GM18520 (cell line): ENCODE measurements around the gene COL5A3.
"Not testable (repeated sequence)": the region's sequence is repeated elsewhere in the genome, so short reads cannot be mapped to it uniquely, and the experiment has no call there.

ENCODE experiments used
- ATAC-seq: cut with Tn5 transposase; IDR thresholded peaks from one replicate; pipeline ENCODE4 v1.9.1; 2021; ENCODE audit not compliant: unreplicated experiment

Gene COL5A3

DNA sequence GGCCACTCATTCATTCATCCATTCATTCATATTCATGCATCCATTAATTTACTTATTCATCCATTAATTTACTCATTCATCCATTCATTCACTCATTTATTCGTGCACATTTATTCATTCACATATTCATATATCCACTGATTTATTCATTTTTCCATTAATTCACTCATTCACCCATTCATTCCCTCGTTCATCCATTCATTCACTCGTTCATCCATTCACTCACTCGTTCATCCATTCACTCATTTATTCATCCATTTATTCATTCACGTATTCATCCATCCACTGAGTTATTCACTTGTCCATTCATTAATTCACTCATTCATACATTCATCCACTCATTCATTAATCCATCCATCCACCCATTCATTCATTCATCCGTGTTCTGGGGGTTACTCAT lies 38.2 kb downstream of the COL5A3 start:
- no peak for ATAC-seq

DNA sequence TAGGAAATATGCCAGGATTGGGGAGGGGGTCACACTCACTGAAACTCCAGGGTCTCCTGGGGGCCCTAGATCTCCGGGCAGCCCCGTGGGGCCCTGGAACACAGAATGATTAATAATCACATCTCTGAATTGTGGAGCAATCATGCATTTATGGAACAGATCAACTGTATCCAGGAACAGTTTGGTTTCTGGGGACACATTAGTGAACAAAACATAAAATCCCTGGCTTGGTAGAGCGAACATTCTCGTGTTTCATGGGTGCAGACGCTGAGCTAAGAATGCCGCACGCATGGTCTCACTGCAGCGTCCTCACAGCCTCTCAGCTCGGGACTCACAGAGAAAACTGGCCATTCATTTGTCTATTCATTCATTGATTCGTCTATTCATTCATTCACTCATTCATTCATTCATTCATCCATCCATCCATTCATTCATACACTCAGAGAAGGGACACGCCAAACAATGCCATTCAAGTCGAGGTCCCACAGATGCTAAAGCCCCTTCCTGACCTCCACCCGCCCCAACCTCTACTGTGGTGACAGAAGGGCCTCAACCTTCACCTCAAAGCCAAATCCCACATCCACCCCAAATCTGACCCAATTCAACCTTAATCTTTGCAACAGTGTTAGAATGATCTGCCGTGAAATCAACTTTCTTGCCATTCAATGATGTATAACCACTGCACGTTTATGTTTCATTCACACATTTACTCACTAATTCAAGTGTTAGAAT lies 39.0 kb downstream of the COL5A3 start:
- no peak for ATAC-seq

DNA sequence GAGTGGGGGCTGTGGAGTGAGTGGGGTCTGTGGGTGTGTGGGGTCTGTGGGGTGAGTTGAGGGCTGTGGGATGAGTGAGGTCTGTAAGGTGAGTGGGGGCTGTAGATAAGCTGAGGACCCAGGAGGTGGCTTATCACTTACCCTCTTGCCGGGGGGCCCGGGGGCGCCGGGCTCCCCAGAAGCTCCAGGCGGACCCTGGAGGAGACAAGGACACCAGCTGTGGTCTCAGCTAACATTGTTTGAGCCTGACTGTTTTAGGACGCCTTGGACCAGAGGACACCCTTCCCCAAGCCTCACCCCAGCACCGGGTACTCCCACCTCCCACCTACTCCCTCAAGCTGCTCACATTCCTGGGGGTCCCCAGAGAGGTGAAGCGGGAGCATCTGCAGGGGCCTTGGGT lies 39.8 kb downstream of the COL5A3 start:
- ATAC-seq = no peak

DNA sequence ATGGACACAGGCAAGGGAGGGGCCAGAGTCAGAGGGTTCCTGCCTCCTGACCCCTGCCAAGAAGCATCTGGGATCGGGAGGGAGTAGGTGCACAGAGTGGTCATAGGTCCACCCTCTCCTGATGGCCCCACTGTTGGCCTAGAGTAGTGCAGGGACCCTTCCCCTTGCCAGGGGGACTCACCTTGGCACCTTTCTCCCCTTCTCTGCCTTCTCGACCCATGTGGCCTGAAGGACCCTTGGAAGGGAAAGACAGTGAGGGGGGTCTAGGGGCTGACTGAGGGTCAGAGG lies 40.7 kb downstream of the COL5A3 start:
- ATAC-seq = no peak

DNA sequence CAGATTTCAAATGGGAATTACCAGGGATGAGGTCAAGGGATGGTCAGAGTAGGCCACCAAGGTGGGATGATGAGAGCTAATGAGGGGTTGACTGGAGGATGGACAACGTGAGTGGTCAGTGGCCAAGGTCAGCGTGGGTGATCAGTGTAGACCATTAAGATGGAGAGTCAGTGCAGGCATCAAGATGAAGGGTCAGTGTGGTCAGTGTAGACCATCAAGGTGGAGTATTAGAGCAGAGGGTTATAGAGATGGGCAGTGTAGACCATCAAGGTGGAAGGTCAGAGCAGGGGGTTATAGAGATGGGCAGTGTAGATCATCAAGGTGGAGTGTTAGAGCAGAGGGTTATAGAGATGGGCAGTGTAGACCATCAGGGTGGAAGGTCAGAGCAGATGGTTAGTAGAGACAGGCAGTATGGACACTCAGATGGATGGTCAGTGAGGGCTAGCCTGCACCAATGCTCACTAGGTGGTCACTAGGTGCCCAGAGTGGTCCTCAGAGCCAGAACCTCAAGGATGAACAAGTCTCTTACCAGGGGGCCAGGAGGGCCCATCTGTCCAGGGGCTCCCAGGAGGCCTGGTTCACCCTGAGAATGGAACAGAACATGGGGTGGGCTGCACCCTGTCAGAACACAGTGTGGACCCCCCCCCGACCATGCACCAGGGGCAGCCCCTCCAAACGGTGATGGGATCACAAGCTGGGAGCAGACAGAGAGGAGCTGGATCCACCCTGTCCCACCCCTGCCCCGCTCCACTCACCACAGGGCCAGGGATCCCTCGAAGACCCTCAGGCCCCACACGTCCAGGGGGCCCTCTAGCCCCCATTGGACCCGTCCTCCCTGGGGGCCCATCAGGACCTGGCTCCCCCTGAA lies 41.2 kb downstream of the COL5A3 start:
- ATAC-seq = no peak

DNA sequence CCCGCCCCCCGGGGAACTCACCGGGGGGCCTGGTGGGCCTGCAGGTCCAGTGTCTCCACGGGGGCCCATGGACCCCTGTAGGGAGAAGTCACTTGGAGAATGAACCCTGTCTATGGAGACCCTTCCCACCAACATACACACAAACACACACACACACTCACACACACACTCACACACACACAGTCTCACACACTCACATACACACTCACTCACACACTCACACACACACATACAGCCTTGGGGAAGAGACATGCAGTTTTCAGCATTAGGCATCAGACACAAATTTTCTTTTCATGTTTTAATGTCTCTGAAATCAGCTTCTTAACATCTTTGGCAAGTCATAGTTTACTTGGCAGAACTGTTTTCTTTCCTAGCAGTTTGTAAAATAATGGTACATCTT lies 43.0 kb downstream of the COL5A3 start:
- no peak for ATAC-seq

DNA sequence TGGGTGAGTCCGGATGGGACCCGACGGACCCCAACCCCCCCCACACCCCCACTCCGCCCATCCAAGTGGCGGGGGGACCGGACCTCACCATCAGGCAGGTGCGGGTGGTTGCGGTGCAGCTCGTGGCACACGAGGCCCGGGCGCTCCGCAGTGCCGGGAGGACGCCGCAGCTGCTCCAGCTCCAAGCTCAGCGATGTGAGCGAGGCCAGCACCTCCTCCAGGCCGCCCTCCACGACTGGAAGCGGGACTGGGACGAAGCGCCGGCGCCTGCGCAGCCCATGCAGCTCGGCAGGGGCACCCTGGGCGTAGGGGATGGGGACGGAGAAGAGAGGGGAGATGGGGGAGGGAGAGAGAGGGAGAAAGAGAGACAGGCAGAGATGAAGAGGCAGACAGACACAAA lies 43.9 kb downstream of the COL5A3 start:
- ATAC-seq = no peak

DNA sequence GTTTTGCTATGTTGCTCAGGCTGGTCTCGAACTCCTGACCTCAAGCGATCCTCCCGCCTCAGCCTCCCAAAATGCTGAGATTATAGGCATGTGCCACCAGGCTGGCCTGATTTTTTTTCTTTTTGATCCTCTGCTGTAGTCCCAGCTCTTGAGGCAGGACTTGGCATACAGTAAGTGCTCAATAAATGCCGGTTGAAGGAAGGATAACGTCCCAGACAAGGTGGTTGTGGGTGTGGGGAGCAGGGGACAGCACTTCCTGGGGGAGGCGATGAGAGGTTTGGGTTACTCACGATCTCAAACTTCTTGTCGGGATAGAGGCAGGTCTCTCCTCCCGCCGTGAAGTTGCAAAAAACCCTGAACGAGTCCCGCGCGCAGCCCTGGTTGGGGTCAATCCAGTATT lies 44.3 kb downstream of the COL5A3 start:
- ATAC-seq = no peak

DNA sequence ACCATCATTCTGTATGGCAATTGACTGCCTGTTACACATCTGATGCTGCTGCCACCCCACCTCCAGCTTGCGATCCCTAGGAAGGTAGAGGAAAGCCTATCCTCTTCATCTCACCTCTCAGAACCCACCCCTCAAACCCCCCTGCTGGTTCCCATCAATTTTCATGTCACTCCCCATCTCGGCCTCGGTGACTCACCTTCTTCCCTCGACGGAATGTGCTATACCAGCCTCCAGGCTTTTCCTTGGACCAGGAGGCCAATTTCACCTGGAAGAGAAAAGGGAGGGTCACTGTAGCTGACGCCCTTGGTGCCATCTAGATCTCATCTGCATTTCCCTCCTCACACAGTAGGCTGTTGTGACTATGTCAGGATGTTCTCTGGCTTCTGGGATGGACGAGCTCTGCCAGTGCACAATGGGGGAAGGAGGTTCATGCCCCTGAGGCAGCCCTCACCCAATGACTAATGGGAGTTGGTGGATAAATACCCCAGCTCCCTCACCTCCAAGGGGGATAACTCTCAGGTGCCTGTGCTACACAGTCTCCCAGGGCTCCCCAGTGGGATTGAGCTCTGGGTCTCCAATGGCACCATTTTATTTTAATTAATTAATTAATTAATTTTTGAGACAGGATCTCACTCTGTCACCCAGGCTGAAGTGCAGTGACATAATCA lies 47.5 kb downstream of the COL5A3 start:
- ATAC-seq = no peak

DNA sequence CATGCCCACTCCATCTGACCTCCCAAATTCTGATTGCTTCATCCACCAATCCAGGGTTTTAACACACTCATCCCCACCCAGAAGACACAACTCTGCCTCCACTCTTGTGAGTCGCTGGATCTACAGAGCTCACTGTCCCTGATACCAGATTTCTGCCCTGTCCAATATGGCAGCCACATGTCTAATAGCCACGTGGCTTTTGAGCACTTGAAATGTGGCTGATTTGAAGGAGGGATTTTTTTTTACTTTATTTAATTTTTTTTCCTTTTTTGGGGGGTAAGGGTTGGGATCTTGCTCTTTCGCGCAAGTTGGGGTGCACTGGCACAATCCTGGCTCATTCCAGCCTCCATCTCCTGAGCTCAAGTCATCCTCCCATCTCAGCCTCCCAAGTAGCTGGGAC lies 49.2 kb downstream of the COL5A3 start:
- ATAC-seq = no peak

DNA sequence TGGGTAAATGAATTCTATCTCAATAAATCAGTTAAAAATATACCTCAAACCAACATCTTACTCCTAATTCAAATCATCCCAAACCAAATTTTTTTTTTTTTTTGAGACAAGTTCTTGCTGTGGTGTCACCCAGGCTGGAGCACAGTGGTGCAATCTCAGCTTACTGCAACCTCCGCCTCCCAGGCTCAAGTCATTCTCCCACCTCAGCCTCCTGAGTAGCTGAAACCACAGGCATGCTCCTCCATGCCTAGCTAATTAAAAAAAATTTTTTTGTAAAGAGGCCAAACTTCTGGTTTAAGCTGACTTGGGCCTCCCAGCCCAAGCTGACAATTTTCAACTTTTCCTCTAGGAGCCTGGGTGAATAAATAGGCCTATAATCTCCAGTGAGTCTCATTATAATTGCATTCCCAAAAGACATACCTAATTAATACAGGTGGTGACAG lies 51.9 kb downstream of the COL5A3 start:
- no peak for ATAC-seq

DNA sequence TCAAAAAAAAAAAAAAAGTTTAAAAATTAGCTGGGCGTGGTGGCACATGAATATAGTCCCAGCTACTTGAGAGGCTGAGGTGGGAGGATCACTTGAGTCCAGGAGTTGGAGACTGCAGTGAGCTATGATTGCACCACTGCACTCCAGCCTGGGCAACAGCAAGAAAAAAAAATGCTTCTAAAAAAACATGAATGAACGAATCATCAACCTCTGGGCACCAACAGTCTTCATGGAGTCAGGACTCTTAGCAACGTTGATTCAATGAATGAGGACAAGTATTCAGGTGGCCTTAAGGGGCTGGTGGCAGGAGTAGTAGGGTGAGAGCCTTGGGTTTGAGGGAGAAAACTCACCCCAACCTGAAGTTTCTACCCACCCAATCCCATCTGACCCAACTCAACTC lies 53.3 kb downstream of the COL5A3 start:
- no peak for ATAC-seq

DNA sequence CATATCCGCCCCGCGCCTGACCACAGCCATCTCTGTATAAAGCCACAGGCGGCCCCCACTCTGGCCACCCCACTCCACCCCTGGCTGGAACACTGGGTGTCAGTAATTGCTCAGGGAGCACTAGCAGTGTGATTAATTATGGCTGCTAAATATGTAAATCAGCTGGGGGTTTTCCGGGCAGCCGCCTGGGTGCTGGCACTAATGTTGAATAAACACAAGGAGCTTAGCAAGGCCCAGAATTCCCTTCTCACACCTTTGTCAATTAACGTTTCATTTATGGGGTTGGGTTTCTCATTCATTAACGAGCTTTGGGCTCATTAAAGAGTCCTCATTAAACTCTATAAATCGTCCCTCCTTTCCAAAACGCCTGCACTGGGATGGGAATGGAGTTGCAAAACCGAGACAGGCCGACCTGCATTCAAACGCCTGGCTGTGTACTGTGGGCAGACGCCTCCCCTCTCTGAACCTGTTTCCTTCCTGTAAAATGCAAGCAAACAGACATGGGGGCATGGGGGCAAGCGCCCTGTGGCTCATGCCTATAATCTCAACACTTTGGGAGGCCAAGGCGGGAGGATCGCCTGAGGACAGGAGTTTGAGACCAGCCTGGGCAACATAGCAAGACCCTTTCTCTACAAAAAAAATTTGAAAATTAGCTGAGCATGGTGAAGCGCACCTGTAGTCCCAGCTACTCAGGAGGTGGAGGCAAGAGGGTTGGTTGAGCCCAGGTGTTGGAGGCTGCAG lies 56.3 kb downstream of the COL5A3 start:
- no peak for ATAC-seq

DNA sequence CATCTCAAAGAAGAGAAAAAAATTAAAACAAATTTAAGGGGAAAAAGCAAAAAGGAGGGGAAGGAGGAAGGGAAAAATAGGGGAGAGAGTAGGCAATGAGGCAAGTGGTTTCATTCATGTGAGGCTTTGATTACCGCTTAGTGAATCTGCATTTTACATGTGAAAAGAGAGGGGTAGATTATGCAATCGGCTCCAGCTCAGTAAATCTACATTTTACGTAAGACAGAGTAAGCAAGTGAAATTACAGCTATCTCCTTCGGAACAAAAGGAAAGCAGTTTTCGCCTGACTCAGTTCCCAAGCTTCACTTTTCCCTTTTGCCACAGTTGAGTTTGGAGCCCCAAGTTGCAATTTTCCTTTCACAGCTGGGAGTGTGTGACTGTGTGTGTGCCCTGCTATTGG lies 58.0 kb downstream of the COL5A3 start:
- no peak for ATAC-seq

DNA sequence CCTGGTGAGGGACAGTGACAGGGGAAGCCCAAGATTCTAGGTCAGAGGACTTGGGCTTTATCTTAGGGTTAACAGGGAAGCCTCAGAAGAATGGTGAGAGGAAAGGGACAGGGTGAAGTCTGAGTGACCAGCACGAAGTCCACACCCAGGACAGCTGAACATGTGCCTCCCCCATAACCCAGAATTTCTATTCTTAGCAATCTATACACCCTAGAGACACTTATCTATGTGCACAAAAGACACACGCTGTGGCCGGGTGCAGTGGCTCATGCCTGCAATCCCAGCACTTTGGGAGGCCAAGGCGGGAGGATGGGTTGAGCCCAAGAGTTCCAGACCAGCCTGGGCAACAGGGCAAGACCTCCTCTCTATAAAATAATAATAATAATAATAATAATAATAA lies 62.9 kb downstream of the COL5A3 start:
- no peak for ATAC-seq

DNA sequence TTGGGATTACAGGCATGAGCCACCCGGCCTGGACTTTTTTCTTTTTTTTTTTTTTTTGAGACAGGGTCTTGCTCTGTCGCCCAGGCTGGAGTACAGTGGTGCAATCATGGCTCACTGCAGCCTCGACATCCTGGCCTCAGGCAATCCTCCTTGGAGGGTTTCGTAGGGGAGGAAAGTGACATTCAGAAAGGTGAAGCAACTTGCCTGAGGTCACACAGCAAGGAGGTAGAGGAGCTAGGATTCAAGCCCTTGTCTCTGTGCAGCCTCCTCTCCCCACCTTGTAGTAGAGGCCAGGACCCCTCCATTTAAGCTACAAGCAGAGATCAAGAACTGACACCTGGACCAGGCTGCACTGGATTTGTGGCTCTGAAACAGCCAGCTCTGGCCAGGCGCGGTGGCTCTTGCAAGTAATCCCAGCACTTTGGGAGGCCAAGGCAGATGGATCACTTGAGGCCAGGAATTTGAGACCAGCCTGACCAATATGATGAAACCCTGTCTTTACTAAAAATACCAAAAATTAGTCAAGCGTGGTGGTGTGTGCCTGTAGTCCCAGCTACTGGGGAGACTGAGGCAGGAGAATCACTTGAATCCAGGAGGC lies 63.7 kb downstream of the COL5A3 start:
- ATAC-seq = not testable (repeated sequence)

DNA sequence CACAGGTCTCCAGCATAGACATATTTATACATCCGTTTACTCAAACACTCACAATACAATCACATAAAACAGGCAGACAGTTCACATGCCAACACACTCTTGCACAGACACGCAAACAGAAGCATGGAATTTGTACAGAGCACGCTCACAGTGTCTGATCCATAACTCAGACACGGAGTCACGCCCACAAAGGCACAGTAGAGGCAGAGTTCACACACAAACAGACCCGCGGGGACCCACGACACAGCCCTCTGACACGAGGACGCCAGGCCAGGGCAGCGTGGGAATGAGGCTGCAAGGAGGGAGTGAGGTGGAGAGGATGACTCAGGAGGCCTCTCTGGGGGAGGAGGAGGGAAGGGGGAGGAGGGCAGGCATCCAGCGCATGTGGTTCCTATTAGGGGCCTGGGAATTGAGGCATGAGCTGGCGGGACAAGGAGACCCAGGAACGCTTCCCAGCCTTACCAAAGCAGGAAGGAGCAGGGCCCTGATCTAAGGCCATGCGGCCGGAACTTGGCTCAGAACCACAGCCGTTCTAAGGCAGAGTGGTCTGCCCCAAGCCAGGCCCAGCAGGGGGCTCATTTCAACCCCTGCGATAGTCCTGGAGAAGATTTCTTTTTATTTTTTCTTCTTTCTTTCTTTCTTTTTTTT lies 64.9 kb downstream of the COL5A3 start:
- ATAC-seq = no peak

DNA sequence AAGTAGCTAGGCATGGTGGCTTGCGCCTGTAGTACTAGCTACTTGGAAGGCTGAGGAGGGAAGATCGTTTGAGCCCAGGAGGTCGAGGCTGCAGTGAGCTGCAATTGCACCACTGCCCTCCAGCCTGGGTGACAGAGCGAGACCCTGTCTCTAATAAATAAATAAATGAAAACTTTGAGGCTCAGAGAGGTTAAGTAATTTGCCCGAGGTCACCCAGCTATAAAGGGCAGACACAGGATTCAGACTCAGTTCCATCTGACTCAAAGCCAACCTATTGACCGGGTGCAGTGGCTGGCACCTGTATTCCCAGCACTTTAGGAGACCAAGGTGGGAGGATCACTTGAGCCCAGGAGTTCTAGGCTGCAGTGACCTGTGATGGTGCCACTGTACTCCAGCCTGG lies 66.6 kb downstream of the COL5A3 start:
- no peak for ATAC-seq

DNA sequence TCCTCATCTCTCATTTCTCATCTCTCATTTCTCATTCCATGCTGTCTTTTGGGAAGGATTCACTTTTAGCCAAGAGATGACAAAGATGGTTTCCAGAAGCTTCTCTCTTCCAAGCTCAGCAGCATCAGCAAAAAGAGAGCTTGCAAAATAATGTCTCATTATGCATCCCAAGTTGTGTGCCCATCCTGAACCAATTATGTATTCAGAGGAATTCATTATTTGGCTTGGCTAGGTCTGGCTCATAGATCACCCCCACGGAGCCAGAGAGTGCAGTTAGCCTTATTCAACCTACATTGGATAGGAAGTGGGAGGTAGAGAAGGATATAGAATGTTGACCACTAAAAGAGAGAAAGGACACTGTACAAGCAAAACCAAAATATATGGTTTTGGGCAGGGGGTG lies 68.6 kb downstream of the COL5A3 start:
- ATAC-seq = no peak

DNA sequence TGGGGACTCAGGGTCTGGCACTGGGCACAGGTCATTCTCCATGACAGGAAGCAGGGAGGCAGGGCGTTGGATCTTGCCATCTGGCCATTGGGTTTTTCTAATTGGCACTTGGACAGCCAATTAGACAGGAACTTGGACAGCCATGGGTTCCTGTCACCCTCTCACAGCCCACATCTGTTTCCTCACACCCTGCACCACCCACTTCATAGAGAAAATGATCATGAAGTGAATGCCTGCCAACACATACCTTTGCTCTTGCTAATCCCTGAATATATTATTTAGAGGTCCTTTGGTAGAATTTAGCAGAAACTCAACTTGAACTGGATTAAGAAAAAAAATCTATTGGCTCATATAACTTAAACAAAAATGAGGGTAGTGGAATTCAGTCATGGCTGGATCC lies 69.1 kb downstream of the COL5A3 start:
- no peak for ATAC-seq

DNA sequence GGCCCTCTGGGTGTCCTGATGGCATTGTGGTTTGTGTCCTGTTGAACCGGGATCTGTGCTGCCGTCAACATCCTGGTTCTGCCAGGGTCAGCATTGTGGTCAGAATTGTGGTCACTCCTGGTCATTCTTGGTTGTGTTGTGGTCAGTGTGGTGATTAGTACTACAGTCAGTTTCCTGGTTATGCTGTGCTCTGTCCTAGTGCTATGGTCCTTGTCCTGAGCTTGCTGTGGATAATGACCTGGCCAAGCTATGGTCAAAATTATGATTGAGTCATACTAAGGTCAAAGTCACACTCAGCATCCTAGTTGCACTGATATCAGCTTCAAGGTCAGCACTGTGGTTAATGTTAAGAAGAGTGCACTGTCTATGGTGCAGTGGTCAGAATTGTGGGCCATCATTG lies 69.5 kb downstream of the COL5A3 start:
- ATAC-seq = no peak
